ENCODE measurements around the gene SUV39H1. TPM values are rescaled to one million over a fixed set of nuclear protein-coding genes. Genes with fewer than 3 reads are reported as not detected.

The SUV39H1 gene
- total and polyA plus RNA-seq, 2 of the 13 experiments (the other 11 are each of a cell fraction or from before 2014, with no cell fraction given), result 5.2 to 10.1 TPM

DNA sequence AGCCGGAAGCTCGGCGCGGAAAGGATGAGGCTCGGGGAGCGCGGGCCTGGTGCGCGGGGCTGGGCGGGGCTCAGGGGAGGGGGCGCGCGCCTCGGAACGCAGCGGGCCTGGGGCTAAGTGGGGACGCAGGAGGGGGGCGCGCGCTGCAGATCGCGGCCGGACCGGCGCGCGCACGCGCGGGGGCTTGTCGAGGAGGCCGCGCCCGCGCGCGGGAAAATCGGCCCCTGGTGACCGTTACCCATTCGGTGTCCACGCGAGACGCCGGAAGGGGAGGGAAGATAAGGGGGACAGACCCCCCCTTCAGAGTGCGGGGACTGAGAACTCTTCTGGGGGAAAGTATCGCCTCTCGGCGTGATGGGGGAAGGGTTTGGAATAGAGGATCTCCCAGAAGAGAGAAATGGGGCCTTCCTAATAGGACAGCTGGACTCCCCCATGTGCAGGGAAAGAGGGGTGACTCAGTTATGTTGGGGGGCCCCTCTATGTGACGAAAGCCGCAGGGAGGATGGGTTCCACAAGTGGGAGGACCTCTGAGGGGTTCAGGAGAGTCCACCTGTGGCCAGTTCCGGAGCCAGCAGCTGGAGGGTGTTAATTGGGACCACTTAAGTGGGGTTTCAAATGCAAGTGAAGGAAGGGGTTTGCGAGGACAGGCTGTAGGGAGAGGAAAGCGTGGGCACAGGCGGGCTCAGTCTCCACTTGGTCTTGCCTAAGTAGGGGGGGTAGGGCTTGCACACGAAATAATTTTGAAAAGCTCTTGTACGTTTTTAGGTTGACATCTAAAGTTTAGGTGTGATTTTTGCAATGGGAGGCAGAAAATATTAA, 584 bp downstream of the SUV39H1 start (continued):
- 0 out of 2 replicates have a peak, but pooled peaks have one; percentile 39 for TF ChIP-seq ZBTB14 (CRISPR knock-in tag; IDR thresholded peaks at IDR 0.05)
- no peak for TF ChIP-seq SP140L (CRISPR knock-in tag; IDR thresholded peaks at IDR 0.05; ENCODE audit: borderline replicate concordance)
- 0 out of 2 replicates have a peak, but pooled peaks have one; percentile 23 for TF ChIP-seq GABPA (IDR thresholded peaks at IDR 0.05; ENCODE audit: low read depth, low read length)
- no peak for TF ChIP-seq GABPA (CRISPR knock-in tag; IDR thresholded peaks at IDR 0.05; ENCODE audit: low read depth)
- no peak for TF ChIP-seq PRMT3 (CRISPR knock-in tag; IDR thresholded peaks at IDR 0.05; ENCODE audit: borderline replicate concordance, low read depth)
- no peak for TF ChIP-seq ZNF563 (CRISPR knock-in tag; IDR thresholded peaks at IDR 0.05)
- TF ChIP-seq MIXL1 (CRISPR knock-in tag; IDR thresholded peaks at IDR 0.05), result no peak
- no peak for TF ChIP-seq ZKSCAN5 (CRISPR knock-in tag; IDR thresholded peaks at IDR 0.05)
- TF ChIP-seq, protein P1, sequence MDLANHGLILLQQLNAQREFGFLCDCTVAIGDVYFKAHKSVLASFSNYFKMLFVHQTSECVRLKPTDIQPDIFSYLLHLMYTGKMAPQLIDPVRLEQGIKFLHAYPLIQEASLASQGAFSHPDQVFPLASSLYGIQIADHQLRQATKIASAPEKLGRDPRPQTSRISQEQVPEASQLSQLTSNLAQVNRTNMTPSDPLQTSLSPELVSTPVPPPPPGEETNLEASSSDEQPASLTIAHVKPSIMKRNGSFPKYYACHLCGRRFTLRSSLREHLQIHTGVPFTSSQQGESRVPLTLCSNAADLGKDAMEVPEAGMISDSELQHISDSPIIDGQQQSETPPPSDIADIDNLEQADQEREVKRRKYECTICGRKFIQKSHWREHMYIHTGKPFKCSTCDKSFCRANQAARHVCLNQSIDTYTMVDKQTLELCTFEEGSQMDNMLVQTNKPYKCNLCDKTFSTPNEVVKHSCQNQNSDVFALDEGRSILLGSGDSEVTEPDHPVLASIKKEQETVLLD (CRISPR knock-in tag; IDR thresholded peaks at IDR 0.05; ENCODE audit: low read depth), result no peak
- TF ChIP-seq ZNF777 (CRISPR knock-in tag; IDR thresholded peaks at IDR 0.05), result no peak
- TF ChIP-seq ZNF670 (CRISPR knock-in tag; IDR thresholded peaks at IDR 0.05; ENCODE audit: borderline replicate concordance), result no peak
